Measurements from ENCODE around the gene ANKS1A.

Gene ANKS1A

GRCh38 chr6:35088281-35089215, 199.5 kb downstream of the ANKS1A start:
- in situ Hi-C loops (cut with HindIII; ENCODE audit: low pct_ligation_motif_present, low sequenced_read_pairs) = no loop called here
- H3K4me3 ChIP-seq (ENCODE audit: low read depth, low read length) = no peak overlapping the region
- no peak for TF ChIP-seq CTCF (IDR thresholded peaks at IDR 0.05; ENCODE audit: low read depth, low read length, missing control alignments)
- H3K27me3 ChIP-seq (replicated peaks) = no peaks in the 10 kb centered on the region
- H3K36me3 ChIP-seq (replicated peaks) = peaks cover under 1% of the 10 kb centered on the region
- H3K27ac ChIP-seq = no peak overlapping the region
- DNase-seq = no peak

GRCh38 chr6:35089216-35089934, 200.3 kb downstream of the ANKS1A start:
- in situ Hi-C loops (cut with HindIII; ENCODE audit: low pct_ligation_motif_present, low sequenced_read_pairs) = no loop called here
- Histone ChIP-seq H3K27me3 (replicated peaks) (no peaks in the 10 kb centered on the region), H3K4me3 (ENCODE audit: low read depth, low read length) (no peak overlapping the region), H3K36me3 (replicated peaks) (no peaks in the 10 kb centered on the region), H3K27ac (no peak overlapping the region)
- no peak for TF ChIP-seq CTCF (IDR thresholded peaks at IDR 0.05; ENCODE audit: low read depth, low read length, missing control alignments)
- DNase-seq = no peak

GRCh38 chr6:35089935-35090505, 201.0 kb downstream of the ANKS1A start:
- in situ Hi-C loops (cut with HindIII; ENCODE audit: low pct_ligation_motif_present, low sequenced_read_pairs) = no loop called here
- peak; percentile 51 for DNase-seq
- TF ChIP-seq CTCF (IDR thresholded peaks at IDR 0.05; ENCODE audit: low read depth, low read length, missing control alignments) = no peak
- Histone ChIP-seq H3K27ac (no peak overlapping the region), H3K36me3 (replicated peaks) (no peaks in the 10 kb centered on the region), H3K4me3 (ENCODE audit: low read depth, low read length) (no peak overlapping the region), H3K27me3 (replicated peaks) (no peaks in the 10 kb centered on the region)

GRCh38 chr6:35090734-35091133, 201.7 kb downstream of the ANKS1A start:
- no peak for DNase-seq
- Histone ChIP-seq H3K4me3 (ENCODE audit: low read depth, low read length) (no peak overlapping the region), H3K27ac (no peak overlapping the region), H3K27me3 (replicated peaks) (no peaks in the 10 kb centered on the region), H3K36me3 (replicated peaks) (no peaks in the 10 kb centered on the region)
- in situ Hi-C loops (cut with HindIII; ENCODE audit: low pct_ligation_motif_present, low sequenced_read_pairs) = no loop called here
- no peak for TF ChIP-seq CTCF (IDR thresholded peaks at IDR 0.05; ENCODE audit: low read depth, low read length, missing control alignments)

GRCh38 chr6:35091346-35092083, 202.5 kb downstream of the ANKS1A start:
- no peak overlapping the region for H3K27ac ChIP-seq
- no peak for DNase-seq
- in situ Hi-C loops (cut with HindIII; ENCODE audit: low pct_ligation_motif_present, low sequenced_read_pairs) = no loop called here
- no peaks in the 10 kb centered on the region for H3K27me3 ChIP-seq (replicated peaks)
- H3K4me3 ChIP-seq (ENCODE audit: low read depth, low read length) = no peak overlapping the region
- TF ChIP-seq CTCF (IDR thresholded peaks at IDR 0.05; ENCODE audit: low read depth, low read length, missing control alignments) = no peak
- H3K36me3 ChIP-seq (replicated peaks) = no peaks in the 10 kb centered on the region

Measured in brain microvascular endothelial cell (primary cell).